ENCODE measurements around the gene DLK1.

DNA sequence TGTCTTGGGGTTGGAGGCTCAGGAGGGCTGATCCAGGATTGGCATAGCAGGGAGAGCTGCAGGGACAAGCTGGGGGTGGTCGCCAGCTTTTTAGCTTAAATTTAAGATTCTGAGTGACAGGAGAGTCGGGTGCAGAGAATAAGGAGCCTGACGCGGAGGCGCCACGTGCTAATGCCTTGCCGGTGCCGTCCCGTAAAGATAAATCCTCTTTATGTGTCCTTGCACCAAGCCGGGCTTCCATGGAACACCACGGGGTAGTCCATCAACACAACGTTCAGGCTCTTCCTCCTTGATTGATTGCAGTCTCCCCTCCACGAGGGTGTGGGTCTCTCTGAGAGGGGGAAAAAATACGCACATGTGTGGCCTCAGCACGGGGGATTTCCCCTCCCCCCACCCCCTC lies 3.9 kb downstream of the DLK1 start:
- TF ChIP-seq MTA1 (CRISPR knock-in tag; IDR thresholded peaks at IDR 0.05; ENCODE audit: borderline replicate concordance) (no peak), DPF2 (CRISPR knock-in tag; IDR thresholded peaks at IDR 0.05; ENCODE audit: borderline replicate concordance, low read depth) (no peak), ZNF589 (CRISPR knock-in tag; conservative IDR thresholded peaks at IDR 0.05) (no peak), EZH2 (conservative IDR thresholded peaks at IDR 0.05; ENCODE audit: low read depth, low read length) (no peak), CAMTA2 (CRISPR knock-in tag; IDR thresholded peaks at IDR 0.05; ENCODE audit: borderline replicate concordance) (no peak), ATF1 (CRISPR knock-in tag; IDR thresholded peaks at IDR 0.05) (no peak), POLR2AphosphoS5 (IDR thresholded peaks at IDR 0.05; ENCODE audit: low read depth, low read length) (no peak), SUZ12 (IDR thresholded peaks at IDR 0.05; ENCODE audit: low read depth, low read length) (no peak), EP300 (IDR thresholded peaks at IDR 0.05; ENCODE audit: low read depth in 2 of 2, low read length in 2 of 2) (no peak), EP300 (CRISPR knock-in tag; IDR thresholded peaks at IDR 0.05; ENCODE audit: borderline replicate concordance) (no peak)
- TF ChIP-seq, protein P1, sequence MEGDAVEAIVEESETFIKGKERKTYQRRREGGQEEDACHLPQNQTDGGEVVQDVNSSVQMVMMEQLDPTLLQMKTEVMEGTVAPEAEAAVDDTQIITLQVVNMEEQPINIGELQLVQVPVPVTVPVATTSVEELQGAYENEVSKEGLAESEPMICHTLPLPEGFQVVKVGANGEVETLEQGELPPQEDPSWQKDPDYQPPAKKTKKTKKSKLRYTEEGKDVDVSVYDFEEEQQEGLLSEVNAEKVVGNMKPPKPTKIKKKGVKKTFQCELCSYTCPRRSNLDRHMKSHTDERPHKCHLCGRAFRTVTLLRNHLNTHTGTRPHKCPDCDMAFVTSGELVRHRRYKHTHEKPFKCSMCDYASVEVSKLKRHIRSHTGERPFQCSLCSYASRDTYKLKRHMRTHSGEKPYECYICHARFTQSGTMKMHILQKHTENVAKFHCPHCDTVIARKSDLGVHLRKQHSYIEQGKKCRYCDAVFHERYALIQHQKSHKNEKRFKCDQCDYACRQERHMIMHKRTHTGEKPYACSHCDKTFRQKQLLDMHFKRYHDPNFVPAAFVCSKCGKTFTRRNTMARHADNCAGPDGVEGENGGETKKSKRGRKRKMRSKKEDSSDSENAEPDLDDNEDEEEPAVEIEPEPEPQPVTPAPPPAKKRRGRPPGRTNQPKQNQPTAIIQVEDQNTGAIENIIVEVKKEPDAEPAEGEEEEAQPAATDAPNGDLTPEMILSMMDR (CRISPR knock-in tag; IDR thresholded peaks at IDR 0.05) = no peak
- TF ChIP-seq, protein P2, sequence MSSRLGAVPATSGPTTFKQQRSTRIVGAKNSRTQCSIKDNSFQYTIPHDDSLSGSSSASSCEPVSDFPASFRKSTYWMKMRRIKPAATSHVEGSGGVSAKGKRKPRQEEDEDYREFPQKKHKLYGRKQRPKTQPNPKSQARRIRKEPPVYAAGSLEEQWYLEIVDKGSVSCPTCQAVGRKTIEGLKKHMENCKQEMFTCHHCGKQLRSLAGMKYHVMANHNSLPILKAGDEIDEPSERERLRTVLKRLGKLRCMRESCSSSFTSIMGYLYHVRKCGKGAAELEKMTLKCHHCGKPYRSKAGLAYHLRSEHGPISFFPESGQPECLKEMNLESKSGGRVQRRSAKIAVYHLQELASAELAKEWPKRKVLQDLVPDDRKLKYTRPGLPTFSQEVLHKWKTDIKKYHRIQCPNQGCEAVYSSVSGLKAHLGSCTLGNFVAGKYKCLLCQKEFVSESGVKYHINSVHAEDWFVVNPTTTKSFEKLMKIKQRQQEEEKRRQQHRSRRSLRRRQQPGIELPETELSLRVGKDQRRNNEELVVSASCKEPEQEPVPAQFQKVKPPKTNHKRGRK (CRISPR knock-in tag; IDR thresholded peaks at IDR 0.05) = no peak
- TF ChIP-seq, protein P3, sequence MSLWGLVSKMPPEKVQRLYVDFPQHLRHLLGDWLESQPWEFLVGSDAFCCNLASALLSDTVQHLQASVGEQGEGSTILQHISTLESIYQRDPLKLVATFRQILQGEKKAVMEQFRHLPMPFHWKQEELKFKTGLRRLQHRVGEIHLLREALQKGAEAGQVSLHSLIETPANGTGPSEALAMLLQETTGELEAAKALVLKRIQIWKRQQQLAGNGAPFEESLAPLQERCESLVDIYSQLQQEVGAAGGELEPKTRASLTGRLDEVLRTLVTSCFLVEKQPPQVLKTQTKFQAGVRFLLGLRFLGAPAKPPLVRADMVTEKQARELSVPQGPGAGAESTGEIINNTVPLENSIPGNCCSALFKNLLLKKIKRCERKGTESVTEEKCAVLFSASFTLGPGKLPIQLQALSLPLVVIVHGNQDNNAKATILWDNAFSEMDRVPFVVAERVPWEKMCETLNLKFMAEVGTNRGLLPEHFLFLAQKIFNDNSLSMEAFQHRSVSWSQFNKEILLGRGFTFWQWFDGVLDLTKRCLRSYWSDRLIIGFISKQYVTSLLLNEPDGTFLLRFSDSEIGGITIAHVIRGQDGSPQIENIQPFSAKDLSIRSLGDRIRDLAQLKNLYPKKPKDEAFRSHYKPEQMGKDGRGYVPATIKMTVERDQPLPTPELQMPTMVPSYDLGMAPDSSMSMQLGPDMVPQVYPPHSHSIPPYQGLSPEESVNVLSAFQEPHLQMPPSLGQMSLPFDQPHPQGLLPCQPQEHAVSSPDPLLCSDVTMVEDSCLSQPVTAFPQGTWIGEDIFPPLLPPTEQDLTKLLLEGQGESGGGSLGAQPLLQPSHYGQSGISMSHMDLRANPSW (CRISPR knock-in tag; IDR thresholded peaks at IDR 0.05; ENCODE audit: borderline replicate concordance) = no peak
- TF ChIP-seq, protein P4, sequence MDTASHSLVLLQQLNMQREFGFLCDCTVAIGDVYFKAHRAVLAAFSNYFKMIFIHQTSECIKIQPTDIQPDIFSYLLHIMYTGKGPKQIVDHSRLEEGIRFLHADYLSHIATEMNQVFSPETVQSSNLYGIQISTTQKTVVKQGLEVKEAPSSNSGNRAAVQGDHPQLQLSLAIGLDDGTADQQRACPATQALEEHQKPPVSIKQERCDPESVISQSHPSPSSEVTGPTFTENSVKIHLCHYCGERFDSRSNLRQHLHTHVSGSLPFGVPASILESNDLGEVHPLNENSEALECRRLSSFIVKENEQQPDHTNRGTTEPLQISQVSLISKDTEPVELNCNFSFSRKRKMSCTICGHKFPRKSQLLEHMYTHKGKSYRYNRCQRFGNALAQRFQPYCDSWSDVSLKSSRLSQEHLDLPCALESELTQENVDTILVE (CRISPR knock-in tag; IDR thresholded peaks at IDR 0.05) = no peak
